GM23338 (cell line): ENCODE measurements around the gene TNFRSF8. TPM values are rescaled to one million over a fixed set of nuclear protein-coding genes. Genes with fewer than 3 reads are reported as not detected.

Source experiments
- CREB1 ChIP-seq: fragments of 250-450 bp; sonication (Bioruptor Pico); IDR thresholded peaks from 2 replicates; pipeline ENCODE4 v1.5.0; 2020; ENCODE audit warnings: low read depth, mild to moderate bottlenecking, moderate library complexity
- ETS1 ChIP-seq: IDR thresholded peaks from 2 replicates; pipeline ENCODE4 v1.6.1; 2016; ENCODE audit warnings: antibody characterized with exemption
- NANOG ChIP-seq: IDR thresholded peaks from 2 replicates; pipeline ENCODE4 v1.6.1; 2016; ENCODE audit warnings: antibody characterized with exemption, borderline replicate concordance
- POLR2AphosphoS5 ChIP-seq: IDR thresholded peaks from 2 replicates; pipeline ENCODE4 v1.6.1; 2016; ENCODE audit warnings: antibody characterized with exemption, low read depth
- STAT1 ChIP-seq: IDR thresholded peaks from one replicate; pipeline ENCODE4 v1.6.1; 2016; ENCODE audit warnings: antibody characterized with exemption; ENCODE audit not compliant: unreplicated experiment
- ZNF331 ChIP-seq: fragments of 250-450 bp; sonication (Bioruptor Pico); IDR thresholded peaks from 2 replicates; pipeline ENCODE4 v1.5.0; 2020; ENCODE audit warnings: low read depth, mild to moderate bottlenecking, moderate library complexity
- ZNF462 ChIP-seq: fragments of 250-450 bp; sonication (Bioruptor Pico); IDR thresholded peaks from 2 replicates; pipeline ENCODE4 v1.5.0; 2020; ENCODE audit warnings: mild to moderate bottlenecking, moderate library complexity
- polyA plus RNA-seq: library from polyadenylated mRNA; unstranded; fragments of >200 nt; fragmentation: Nextera tagmentation; extraction: Ambion mirVana; gene quantifications from 2 replicates; pipeline ENCODE4 v1.2.1, GENCODE V29; 2016
- total RNA-seq: library from RNA; depleted of rRNA; stranded (reverse); fragments of >200 nt; shearing (Covaris generic); gene quantifications from 2 replicates; pipeline ENCODE4 v1.2.3, GENCODE V29; 2014

TNFRSF8 gene
- total and polyA plus RNA-seq, 2 experiments from 2014 or later: 11.7 to 28.2 TPM

GRCh38 chr1:12185036-12185917 is 122.2 kb downstream of the TNFRSF8 start (continued):
- no peak for TF ChIP-seq ZNF462 (CRISPR knock-in tag)
- TF ChIP-seq POLR2AphosphoS5: no peak
- no peak for TF ChIP-seq CREB1 (CRISPR knock-in tag)
- TF ChIP-seq ETS1: no peak
- no peak for TF ChIP-seq ZNF331 (CRISPR knock-in tag)
- no peak for TF ChIP-seq NANOG
- TF ChIP-seq STAT1: no peak
